HuH-7 (cell line): Measurements from ENCODE around the gene FAM219B.
A peak's percentile ranks its signal among the peaks of the same experiment; 100 is the strongest.
"Not testable (repeated sequence)": the region's sequence is repeated elsewhere in the genome, so short reads cannot be mapped to it uniquely, and the experiment has no call there.

Source experiments
- DNase-seq: peaks from one replicate; pipeline ENCODE4 v3.0.0; 2011; ENCODE audit warnings: low spot score

FAM219B gene

DNA sequence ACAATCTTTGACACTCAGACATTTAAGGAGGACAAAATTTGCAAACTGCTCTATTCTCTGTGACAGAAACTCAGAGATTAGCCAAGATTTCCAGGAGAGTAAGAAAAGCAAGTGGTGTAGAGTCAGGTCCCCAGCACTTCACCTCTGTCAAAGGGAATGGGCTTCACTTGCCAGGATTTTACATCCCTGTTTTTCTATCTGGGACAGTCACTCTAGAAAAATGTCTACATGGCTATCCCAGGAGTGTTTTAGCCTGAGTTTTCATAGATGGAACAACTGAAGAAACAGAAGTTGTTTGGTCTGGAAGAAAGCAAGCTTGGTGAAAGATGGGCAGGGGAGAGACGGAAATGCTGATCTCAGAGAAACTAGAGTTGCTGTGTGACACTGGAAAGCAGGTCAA is 3.0 kb downstream of the FAM219B start:
- no peak for DNase-seq

DNA sequence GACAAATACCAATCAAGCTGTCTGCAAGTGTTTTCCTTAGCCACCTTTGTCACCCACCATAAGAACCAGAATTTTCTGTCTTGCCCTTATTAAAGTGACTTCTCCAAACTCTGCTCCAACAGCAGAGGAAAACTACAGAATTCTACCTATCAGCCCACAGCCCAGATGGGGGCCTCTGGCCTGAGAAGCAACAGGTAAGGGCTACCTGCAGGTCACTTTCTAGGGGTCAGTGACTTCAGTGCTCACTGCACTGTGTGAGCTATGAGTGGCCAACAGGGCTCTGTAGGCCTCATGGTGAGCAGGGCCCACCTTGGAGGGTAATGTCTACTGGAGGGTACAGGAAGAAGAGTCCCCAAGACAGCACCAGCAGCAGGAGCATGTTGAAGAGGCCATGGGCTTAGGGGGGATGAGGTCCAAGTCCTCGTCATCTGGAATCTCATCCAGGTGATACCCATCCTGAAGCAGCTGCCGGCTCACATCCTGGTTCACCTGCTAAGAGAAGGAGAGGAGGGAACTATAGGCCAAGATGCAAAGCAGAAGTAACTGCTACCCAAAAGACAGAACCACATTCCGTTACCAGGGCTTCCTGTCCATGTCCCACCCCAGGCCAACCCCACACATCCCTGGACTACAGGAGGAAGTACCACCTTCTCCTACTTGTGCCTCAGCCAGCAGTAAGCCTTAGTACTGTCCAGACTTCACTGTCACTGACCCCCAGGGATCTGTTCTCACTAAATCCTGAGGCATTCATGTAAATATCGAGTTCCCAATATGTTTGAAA is 4.2 kb downstream of the FAM219B start:
- DNase-seq, result no peak

DNA sequence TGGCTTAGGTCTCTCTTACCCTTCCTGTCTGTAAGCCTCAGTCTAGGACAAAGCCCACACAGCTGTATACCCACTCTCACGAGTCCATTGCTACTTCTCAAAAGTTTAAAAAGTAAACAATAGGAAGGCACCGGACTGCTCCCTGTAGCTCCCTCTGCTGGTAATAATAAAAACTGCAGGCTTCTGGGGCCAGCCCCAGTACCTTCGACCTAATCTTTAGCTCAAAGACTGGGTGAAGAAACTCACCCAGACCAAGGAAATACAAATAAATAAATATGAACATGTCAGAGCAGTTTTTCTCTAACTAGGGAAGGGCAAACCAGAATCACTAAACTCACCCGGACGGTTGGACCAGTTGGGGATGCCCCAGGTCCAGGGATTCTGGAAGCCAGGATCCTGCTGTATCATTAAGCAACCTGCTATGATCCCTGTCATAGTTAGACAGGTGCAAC is 5.0 kb downstream of the FAM219B start:
- peak; percentile 87 for DNase-seq

DNA sequence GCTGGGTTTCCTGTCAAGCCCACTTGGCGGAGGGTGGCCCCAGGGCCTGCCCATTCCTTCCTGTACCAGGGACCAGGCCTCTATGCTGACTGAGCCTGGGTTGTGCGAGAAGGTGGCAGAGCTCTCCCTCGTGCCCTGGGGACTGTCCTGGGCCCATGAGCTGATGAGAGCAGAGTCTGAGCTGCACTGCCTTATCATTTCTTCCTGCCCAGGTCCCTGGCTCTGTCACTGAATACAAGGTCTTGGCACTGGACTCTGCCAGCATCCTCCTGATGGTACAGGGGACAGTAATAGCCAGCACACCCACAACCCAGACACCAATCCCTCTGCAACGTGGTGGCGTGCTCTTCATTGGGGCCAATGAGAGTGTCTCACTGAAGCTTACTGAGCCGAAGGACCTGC is 9.3 kb downstream of the FAM219B start:
- DNase-seq, result no peak

DNA sequence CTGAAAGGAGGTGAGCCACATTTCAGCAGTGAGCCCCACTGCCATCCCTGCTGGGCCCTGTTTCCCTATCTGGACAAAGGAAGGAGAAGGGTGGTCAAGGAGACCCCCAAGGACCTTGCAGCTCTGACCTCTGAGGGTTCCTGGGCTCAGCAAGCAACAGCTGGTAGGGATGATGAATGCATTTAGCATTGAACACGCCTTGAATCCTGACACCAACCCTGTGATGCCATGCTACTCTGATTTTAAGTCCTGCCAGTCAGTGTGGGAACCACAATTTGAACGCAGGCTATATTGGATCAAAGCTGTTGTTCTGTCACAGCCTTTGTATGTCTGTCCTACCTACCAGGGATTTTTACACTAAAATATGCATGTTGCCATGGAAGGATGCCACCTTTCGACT is 10.3 kb downstream of the FAM219B start:
- DNase-seq, result no peak

DNA sequence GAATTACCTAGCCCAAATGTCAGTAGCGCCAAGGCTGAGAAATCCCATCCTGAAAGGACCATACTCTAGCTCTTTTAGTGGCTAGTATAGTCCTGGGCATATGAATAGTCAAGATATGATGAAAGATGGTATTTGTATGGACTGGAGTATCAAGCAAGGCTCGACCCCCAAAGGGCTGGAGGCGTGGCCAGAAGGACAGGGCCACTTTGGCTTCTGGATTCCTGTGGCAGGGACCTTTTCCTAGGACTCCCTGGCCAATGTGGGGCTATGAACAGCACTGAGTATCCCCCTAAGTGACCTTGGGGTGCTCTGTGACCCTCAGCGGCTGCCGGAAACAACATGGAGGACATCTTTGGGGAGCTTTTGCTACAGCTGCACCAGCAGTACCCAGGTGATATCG is 10.8 kb downstream of the FAM219B start:
- DNase-seq, result no peak

DNA sequence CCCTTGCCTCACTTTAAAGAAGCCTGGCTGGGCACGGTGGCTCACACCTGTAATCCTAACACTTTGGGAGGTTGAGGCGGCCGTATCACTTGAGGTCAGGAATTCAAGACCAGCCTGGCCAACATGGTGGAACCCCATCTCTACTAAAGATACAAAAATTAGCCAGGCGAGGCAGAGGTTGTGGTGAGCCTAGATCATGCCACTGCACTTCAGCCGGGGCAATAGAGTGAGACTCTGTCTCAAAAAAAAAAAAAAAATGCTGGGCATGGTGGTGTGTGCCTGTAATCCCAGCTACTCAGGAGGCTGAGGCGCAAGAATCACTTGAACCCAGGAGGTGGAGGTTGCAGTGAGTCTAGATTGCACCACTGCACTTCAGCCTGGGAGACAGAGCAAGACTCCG is 12.3 kb downstream of the FAM219B start:
- not testable (repeated sequence) for DNase-seq

DNA sequence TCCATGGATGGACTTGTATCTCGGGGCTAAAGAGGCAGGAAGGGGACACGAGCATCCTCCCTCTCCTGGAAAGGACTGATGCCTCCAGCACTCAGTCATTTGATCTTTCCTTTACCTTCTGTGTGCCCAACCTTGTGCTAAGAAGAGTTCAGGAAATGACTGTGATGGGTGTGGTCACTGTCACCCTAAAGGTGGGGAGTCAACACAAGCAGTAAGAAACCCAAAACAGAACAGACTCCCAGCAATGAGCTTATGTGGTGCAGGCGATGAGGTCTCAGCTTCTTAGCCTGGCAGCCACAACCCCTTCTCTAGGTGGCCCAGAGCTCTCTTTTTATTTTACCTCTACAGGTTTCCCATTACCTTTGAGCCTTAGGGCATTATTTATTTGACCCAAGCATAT is 13.0 kb downstream of the FAM219B start:
- DNase-seq, result no peak

DNA sequence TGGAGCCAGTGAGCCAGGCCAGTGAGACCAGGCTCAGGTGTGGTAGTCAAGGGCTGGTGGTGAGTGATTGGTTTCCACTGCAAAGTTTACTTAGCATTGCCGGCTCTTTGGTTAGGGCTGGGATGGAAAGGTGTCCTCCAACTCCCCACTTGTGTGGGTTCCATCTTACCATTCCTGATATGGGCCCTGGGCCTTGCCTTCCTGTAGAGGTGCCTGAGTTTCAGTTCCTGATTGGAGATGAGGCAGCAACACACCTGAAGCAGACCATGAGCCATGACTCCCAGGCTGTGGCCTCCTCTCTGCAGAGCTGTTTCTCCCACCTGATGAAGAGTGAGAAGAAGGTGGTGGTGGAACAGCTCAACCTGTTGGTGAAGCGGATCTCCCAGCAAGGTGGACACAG is 13.7 kb downstream of the FAM219B start:
- no peak for DNase-seq

DNA sequence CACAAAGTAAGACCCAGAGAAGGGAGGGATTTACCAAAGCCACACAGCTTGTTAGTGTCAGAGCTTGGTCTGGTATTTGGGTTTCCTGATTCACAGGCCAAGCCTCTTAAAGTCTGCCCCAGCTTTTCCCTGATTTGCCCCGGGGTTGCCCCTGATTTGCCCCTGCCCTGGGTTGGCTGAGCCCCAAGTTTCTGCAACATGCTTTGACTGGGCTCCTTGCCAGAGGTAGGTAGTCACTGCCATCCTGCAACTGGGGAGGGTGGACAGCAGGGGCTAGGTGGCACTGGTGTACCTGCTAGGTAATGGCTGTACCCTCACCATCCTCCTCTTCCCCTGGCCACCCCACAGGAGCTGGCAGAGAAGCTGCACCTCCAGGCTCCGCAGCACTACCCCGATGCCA is 14.3 kb downstream of the FAM219B start:
- DNase-seq, result no peak

DNA sequence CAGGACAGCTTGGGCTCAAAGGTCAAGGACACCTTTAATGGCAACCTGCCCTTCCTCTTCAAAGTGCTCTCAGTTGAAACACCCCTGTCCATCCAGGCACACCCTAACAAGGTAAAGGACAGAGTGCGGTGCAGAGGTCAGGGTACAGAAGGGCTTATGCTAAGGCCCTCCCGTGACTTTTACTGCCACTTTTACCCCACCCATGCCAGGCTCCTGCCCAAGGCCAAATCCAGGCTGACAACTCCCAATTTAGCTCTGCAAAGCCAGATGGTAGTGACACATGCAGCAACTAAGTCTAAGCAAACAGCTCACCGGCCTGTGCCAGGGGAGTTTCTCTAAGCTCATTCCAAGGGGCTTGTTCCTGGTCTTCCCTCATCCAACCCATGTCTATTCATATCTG is 15.2 kb downstream of the FAM219B start:
- DNase-seq, result no peak

DNA sequence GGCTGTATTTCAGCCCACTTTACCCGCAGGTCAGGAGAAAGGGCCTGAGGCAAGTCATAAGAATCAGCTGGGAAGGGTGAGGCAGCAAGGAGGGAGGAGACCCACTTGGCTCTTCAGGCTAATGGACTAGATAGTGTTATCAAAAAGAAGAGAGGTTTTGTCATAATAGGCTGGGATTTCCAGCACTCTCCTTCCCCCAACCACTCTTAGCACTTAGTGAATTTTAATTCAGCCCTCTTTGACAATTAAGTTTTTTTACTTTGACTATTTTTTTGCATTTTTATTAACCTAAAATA is 16.0 kb downstream of the FAM219B start:
- no peak for DNase-seq

DNA sequence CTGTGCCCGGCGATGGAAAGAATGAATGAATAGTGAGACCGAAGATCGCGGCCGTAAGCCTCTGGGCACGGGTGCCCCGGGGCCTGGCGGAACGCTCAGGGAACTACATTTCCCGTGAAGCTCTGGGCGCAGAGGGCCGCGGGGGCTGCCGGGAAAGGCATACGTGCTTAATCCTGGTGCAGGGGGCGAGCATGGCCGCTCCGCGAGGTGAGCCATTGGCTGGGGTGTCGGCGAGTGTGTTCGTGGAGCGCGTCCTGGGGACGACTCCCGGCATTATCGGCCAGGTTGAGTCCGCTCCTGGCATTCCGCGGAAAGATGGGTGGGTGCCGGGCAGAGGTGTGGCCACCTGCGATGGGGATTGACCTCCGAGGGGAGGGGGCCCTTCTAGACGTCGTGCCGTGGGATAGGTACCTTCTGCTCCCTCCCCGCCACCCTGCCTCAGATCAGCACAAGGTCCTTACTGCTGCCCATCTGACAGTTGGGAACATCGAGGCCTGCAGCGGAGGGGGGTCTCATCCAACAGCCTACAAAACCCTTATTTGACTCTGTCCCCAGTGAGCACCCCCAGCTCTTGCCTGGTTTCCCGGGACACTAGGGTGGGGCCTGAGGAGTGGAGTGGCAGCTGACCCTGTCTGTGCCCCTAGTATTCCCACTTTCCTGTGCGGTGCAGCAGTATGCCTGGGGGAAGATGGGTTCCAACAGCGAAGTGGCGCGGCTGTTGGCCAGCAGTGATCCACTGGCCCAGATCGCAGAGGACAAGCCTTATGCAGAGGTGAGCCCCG is 16.6 kb downstream of the FAM219B start, which contains the start of gene MPI:
MPI (plus strand) TSS at position 160 of the 782 bp plus-strand sequence; CDS start at position 192, 32 bp downstream.
- peak; percentile 97 for DNase-seq

DNA sequence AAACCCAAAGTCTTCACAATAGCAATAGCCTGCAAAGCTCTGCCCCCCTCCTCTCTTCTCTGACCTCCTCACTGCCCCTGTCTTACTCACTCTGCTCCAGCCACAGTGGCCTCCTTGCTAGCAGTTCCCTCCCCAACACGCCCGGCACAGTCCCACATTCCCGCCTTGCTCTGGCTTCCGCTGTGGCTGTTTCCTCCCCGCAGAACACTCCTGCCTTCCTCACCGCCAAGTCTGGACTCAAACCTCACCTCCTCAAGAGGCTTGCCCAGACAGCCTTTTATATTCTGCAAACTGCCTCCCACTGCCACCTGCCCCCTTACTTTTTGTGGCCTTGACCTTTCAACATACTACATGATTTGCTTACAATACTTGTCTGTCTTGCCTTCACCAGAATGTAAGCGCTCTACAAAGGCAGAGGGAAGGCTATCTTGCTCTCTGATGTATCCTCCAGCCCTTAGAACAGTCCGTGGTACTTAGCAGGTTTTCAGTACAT is 17.2 kb downstream of the FAM219B start:
- DNase-seq, result peak; percentile 56

DNA sequence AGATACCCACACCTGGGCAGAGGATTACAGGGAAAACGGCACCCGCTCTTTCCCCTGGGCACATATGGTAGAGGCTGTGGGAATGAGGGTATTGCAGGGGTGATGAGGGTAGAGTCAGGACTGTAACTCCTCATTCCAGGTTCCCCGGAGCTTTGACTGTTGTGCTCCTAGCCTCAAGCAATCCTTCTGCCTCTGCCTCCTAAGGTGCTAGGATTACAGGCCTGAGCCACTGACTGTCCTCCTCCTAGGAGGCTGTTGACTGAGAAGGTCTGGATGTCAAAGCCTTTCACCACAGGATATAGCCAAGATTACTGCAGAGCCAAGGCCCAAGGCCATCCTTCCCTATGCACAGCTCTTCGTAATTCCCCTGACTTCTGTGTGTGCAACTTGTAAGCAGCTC is 17.9 kb downstream of the FAM219B start:
- no peak for DNase-seq

DNA sequence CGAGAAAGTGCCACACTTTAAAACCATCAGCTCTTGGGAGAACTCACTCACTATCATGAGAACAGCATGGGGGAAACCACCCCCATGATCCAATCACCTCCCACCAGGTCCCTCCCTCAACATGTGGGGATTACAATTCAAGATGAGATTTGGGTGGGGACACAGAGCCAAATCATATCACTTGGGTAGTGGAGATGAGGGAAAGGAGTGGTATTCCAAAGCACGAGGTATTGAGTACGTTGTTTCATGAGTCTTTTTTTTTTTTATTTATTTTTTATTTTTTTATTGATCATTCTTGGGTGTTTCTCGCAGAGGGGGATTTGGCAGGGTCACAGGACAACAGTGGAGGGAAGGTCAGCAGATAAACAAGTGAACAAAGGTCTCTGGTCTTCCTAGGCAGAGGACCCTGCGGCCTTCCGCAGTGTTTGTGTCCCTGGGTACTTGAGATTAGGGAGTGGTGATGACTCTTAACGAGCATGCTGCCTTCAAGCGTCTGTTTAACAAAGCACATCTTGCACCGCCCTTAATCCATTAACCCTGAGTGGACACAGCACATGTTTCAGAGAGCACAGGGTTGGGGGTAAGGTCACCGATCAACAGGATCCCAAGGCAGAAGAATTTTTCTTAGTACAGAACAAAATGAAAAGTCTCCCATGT is 19.0 kb downstream of the FAM219B start:
- not testable (repeated sequence) for DNase-seq

DNA sequence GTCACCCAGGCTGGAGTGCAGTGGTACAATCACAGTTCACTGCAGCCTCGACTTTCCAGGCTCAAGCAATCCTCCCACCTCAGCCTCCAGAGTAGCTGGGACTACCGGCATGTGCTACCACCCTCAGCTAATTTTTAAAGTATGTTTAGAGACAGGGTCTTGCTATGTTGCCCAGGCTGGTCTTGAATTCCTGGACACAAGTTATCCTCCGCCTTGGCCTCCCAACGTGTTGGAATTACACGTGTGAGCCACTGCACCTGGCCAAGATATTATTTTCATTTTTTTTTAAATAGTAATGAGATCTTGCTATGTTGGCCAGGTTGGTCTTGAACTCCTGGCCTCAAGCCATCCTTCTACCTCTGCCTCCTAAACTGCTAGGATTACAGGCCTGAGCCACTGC is 21.2 kb downstream of the FAM219B start:
- DNase-seq, result no peak

DNA sequence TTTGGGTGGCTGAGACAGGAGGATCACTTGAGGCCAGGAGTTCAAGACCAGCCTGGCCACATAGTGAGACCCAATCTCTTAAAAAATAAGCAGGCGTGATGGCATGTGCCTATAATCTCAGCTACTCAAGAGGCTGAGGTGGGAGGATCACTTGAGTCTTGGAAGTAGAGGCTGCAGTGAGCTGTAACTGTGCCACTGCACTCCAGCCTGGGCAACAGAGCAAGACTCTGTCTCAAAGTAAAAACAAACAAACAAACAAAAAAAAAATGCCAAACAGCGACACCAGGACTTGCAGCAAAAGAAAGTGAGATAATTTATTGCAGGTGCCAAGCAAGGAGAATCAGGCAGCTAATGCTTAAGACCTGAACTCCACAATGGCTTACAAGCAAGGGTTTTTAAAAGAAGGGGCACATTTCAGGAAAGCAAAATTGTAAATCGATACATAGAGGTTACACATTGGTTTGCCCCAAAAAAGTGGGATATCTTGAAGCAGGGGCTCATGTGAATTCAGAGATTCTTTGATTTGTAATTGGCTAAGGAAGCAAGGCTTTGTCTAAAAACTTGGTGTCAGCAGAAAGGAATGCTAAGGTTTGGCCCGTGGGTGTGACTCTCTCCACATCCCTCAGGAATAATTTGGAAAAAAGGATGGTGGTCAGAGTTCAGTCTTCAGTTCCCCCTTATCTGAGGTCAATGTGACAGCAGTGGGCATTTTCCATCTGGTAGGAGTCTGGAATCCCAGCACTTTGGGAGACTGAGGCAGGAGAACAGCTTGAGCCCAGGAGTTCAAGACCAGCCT is 22.0 kb downstream of the FAM219B start:
- DNase-seq, result no peak

DNA sequence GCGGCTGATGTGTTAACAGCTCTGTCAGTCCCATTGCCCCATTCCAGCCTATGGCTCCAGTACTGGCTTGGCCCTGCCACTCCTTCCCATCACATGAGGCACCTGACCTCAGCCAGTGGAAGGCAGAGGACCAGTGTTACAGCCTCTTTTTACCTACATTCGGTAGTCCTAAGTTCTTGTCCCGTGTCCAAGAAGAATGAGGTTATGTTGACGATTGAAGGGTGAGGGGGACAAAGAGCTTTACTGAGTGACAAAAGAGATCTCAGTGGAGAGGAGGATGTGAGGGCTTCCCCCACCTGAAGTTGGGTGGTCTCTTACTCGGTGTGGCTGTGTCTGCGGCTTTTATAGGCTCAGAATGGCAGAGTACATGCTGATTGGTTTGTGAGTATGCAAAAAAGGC is 24.1 kb downstream of the FAM219B start:
- DNase-seq, result no peak

DNA sequence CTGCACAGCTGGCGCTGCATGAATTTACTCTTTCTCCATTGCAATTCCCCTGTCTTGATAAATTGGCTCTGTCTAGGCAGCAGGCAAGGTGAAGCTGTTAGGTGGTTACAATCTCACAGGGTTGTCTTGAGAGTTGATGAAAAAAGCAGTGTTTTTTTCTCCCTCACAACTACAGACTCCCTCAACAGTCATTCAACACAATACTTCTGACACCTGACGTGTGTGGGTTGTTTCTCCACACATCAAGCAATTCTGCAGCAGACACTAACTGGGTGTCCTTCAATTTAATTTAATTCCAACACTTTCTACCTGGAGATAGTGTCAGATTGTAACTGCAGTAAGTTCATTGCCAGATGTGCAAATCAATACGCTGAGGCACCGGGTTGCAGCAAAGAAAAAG is 28.4 kb downstream of the FAM219B start:
- DNase-seq, result no peak

DNA sequence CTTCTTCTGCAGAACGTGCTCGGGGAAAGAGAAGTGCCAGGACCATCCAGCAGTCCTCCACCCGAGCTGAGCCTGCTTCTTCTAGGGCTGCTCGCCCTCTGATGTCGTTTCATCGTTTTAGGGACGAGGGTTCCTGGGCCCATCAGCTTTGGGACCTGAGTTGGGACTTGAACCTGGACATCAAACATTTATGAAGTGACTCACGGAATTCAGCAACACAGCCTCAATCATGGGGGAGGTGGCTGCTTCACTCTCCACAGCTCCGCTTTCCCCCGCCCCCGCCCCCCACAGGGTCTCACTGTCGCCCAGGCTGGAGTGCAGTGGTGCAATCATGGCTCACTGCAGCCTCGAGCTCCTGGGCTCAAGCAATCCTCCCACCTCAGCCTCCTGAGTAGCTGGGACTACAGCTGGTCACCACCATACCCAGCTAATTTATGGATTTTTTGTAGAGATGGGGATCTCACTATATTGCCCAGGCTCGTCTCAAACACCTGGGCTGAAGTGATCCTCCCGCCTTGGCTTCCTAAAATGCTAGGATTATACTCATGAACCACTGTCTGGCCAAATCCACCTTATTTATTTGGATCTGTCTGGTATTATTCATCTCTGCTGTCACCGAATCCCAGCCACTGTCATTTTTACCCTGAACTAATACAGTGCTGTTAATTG is 32.8 kb downstream of the FAM219B start:
- peak; percentile 60 for DNase-seq
